Neural cell (in vitro differentiated cells): ENCODE measurements around the gene KNTC1. TPM values are rescaled to one million over a fixed set of nuclear protein-coding genes. Genes with fewer than 3 reads are reported as not detected.

Experiments used
- H2AFZ ChIP-seq: fragments of 200-600, 300-800 bp; sonication (generic), shearing (Covaris generic); 2 replicates; pipeline ENCODE4 v1.6.0; 2014; ENCODE audit warnings: low read depth, mild to moderate bottlenecking, antibody characterized with exemption, low read length, moderate library complexity
- H3F3A ChIP-seq: fragments of 200-600 bp; shearing (Covaris generic); 2 replicates; pipeline ENCODE4 v1.6.1; 2016; ENCODE audit warnings: mild to moderate bottlenecking, moderate library complexity, mixed read lengths, antibody characterized with exemption, low read length; ENCODE audit not compliant: insufficient read depth, poor library complexity, severe bottlenecking
- H3K27ac ChIP-seq: fragments of 200-600, 300-800 bp; sonication (generic), shearing (Covaris generic); 2 replicates; pipeline ENCODE4 v1.5.1; 2014; ENCODE audit warnings: mild to moderate bottlenecking, low read length, moderate library complexity
- H3K27me3 ChIP-seq: fragments of 300-800, 200-600 bp; sonication (generic), shearing (Covaris generic); 2 replicates; pipeline ENCODE4 v1.6.0; 2014; ENCODE audit warnings: mild to moderate bottlenecking, low read depth, low read length, moderate library complexity; ENCODE audit not compliant: insufficient read depth
- H3K36me3 ChIP-seq: fragments of 300-800, 200-600 bp; sonication (generic), shearing (Covaris generic); 2 replicates; pipeline ENCODE4 v1.5.1; 2014; ENCODE audit warnings: mild to moderate bottlenecking, antibody characterized with exemption, low read length, moderate library complexity; ENCODE audit not compliant: insufficient read depth
- H3K4me2 ChIP-seq: fragments of 300-800, 200-600 bp; sonication (generic), shearing (Covaris generic); 2 replicates; pipeline ENCODE4 v1.6.0; 2014; ENCODE audit warnings: mild to moderate bottlenecking, low read length
- H3K4me3 ChIP-seq: fragments of 300-800, 200-600 bp; sonication (generic), shearing (Covaris generic); 2 replicates; pipeline ENCODE4 v1.5.1; 2014; ENCODE audit warnings: mild to moderate bottlenecking, low read length, moderate library complexity
- H3K79me2 ChIP-seq: fragments of 200-600 bp; shearing (Covaris generic); replicated peaks from 2 replicates; pipeline ENCODE4 v1.6.0; 2014; ENCODE audit warnings: mild to moderate bottlenecking, low read length, moderate library complexity; ENCODE audit not compliant: insufficient read depth
- H3K9ac ChIP-seq: fragments of 300-800, 200-600 bp; sonication (generic), shearing (Covaris generic); 2 replicates; pipeline ENCODE4 v1.6.1; 2016; ENCODE audit warnings: mild to moderate bottlenecking, low read length, mixed read lengths
- H3K9me2 ChIP-seq: fragments of 200-600 bp; shearing (Covaris generic); 2 replicates; pipeline ENCODE4 v1.6.1; 2016; ENCODE audit warnings: mild to moderate bottlenecking, low read length, mixed read lengths; ENCODE audit not compliant: insufficient read depth
- H3K9me3 ChIP-seq: fragments of 200-600, 300-800 bp; sonication (generic), shearing (Covaris generic); 2 replicates; pipeline ENCODE4 v1.6.1; 2016; ENCODE audit warnings: mild to moderate bottlenecking, mixed run types, low read length, moderate library complexity, mixed read lengths
- H4K20me1 ChIP-seq: fragments of 200-600 bp; shearing (Covaris generic); 2 replicates; pipeline ENCODE4 v1.6.1; 2016; ENCODE audit warnings: mild to moderate bottlenecking, mixed run types; ENCODE audit not compliant: insufficient read depth
- CTCF ChIP-seq: fragments of 450-650 bp; IDR thresholded peaks from 2 replicates; pipeline ENCODE4 v1.5.1; 2014; ENCODE audit warnings: antibody characterized with exemption, mild to moderate bottlenecking, moderate library complexity; ENCODE audit not compliant: poor library complexity, severe bottlenecking
- EP300 ChIP-seq: fragments of 450-650 bp; conservative IDR thresholded peaks from 2 replicates; pipeline ENCODE4 v1.6.1; 2014; ENCODE audit warnings: antibody characterized with exemption, mild to moderate bottlenecking, moderate library complexity; ENCODE audit not compliant: poor library complexity, severe bottlenecking
- MXI1 ChIP-seq: fragments of 450-650 bp; conservative IDR thresholded peaks from 2 replicates; pipeline ENCODE4 v1.6.1; 2014; ENCODE audit warnings: antibody characterized with exemption, mild to moderate bottlenecking; ENCODE audit not compliant: poor library complexity, severe bottlenecking
- REST ChIP-seq: IDR thresholded peaks from 2 replicates; pipeline ENCODE4 v1.6.1; 2012; ENCODE audit warnings: borderline replicate concordance
- SMC3 ChIP-seq: fragments of 450-650 bp; conservative IDR thresholded peaks from 2 replicates; pipeline ENCODE4 v1.6.1; 2014; ENCODE audit warnings: antibody characterized with exemption, mild to moderate bottlenecking, moderate library complexity; ENCODE audit not compliant: poor library complexity
- TAF1 ChIP-seq: IDR thresholded peaks from 2 replicates; pipeline ENCODE4 v1.6.1; 2012; ENCODE audit warnings: low read depth
- polyA plus RNA-seq: library from polyadenylated mRNA; depleted of rRNA; stranded (reverse); fragments of >200 nt; gene quantifications from 2 replicates; pipeline ENCODE4 v1.2.3, GENCODE V29; 2014

KNTC1 gene
- polyA plus RNA-seq, 1 donor from 2014 or later: 16.2 TPM

DNA sequence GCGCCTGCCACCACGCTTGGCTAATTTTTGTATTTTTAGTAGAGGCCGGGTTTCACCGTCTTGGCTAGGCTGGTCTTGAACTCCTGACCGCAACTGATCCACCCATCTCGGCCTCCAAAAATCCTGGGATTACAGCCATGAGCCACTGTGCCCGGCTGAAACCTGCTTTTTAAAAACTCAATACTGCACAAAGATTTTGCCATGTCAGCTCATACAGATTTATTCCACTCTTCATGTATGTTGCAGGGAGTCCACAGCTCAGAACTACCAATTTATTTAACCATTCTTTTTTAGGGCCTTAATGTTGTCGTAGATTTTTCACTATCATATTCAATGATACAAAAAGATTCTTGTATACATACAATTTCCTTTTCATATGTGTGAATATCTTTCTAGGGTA lies 46.3 kb upstream of the KNTC1 start:
- H2AFZ ChIP-seq: no peak overlapping the region
- H3K4me2 ChIP-seq: no peak overlapping the region
- no peaks in the 10 kb centered on the region for H3K9me2 ChIP-seq
- no peaks in the 10 kb centered on the region for H4K20me1 ChIP-seq
- H3K36me3 ChIP-seq: no peaks in the 10 kb centered on the region
- TF ChIP-seq TAF1: no peak
- no peak for TF ChIP-seq EP300
- TF ChIP-seq REST: no peak
- TF ChIP-seq SMC3: no peak
- TF ChIP-seq CTCF: no peak
- no peak for TF ChIP-seq MXI1
- no peaks in the 10 kb centered on the region for H3F3A ChIP-seq
- H3K27ac ChIP-seq: no peak overlapping the region
- H3K4me3 ChIP-seq: no peak overlapping the region
- no peaks in the 10 kb centered on the region for H3K9me3 ChIP-seq
- H3K9ac ChIP-seq: no peak overlapping the region
- no peaks in the 10 kb centered on the region for H3K27me3 ChIP-seq
- no peaks in the 10 kb centered on the region for H3K79me2 ChIP-seq

DNA sequence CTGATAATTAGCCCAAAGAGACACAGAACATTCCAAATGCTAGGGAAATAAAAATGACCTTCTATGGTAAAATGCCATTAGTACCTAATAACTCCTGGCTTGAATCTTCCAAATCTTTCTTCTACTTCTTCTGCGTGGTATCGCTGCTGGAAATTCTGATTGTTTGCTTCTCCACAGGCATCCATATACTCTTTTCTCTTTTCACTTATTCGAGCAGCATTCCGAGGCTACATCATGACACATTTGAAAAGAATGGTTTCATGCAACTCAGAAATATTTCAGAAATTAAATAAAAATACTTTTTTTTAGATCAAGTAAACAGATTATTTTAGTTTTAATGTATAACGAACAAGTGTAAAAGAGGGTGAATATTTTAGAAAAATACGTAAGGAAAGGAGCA lies 45.2 kb upstream of the KNTC1 start:
- H3K9ac ChIP-seq: no peak overlapping the region
- H3K79me2 ChIP-seq: no peaks in the 10 kb centered on the region
- no peak overlapping the region for H3K4me2 ChIP-seq
- no peaks in the 10 kb centered on the region for H3F3A ChIP-seq
- H3K36me3 ChIP-seq: no peaks in the 10 kb centered on the region
- no peak overlapping the region for H3K4me3 ChIP-seq
- no peaks in the 10 kb centered on the region for H4K20me1 ChIP-seq
- H2AFZ ChIP-seq: no peak overlapping the region
- H3K9me3 ChIP-seq: no peaks in the 10 kb centered on the region
- TF ChIP-seq SMC3 (no peak), CTCF (no peak), MXI1 (no peak), EP300 (no peak), REST (no peak)
- no peaks in the 10 kb centered on the region for H3K9me2 ChIP-seq
- H3K27ac ChIP-seq: no peak overlapping the region
- no peaks in the 10 kb centered on the region for H3K27me3 ChIP-seq
